Adrenal gland (tissue), 12 donors: ENCODE results near the gene ALX3. TPM values are rescaled to one million over a fixed set of nuclear protein-coding genes. Genes with fewer than 3 reads are reported as not detected.

Experiments used
- DNase-seq, 7 donors: peaks; one replicate each; pipeline ENCODE4 v3.0.0-alpha.2; 2019 to 2020
- H3K27ac ChIP-seq, 5 donors: fragments of 200-600 bp; sonication (generic) in 4 of 5; 1 replicate in 3 of 5; 2 replicates in 2 of 5; pipeline versions ENCODE4 v1.5.1 to v1.8.0; 2016 to 2020; ENCODE audit warnings: mild to moderate bottlenecking in 1 of 5
- H3K27me3 ChIP-seq: fragments of 200-600 bp; 2 replicates; pipeline ENCODE4 v1.8.0; 2021
- H3K36me3 ChIP-seq, 2 donors: fragments of 200-600 bp; replicated peaks in 1 of 2; 1 replicate in 1 of 2; 2 replicates in 1 of 2; pipeline versions ENCODE4 v1.5.1 to v1.8.0; 2018 to 2022
- H3K4me1 ChIP-seq, 2 donors: fragments of 200-600 bp; replicated peaks in 1 of 2; 1 replicate in 1 of 2; 2 replicates in 1 of 2; pipeline versions ENCODE4 v1.5.1 to v1.8.0; 2018 to 2021
- H3K4me3 ChIP-seq, 4 donors: fragments of 200-600 bp; sonication (generic) in 3 of 4; one replicate each; pipeline ENCODE4 v1.5.1; 2016 to 2018
- H3K9me3 ChIP-seq, 3 donors: fragments of 200-600 bp; sonication (generic) in 1 of 3; replicated peaks in 1 of 3; 1 replicate in 2 of 3; 2 replicates in 1 of 3; pipeline versions ENCODE4 v1.5.1 to v1.8.0; 2016 to 2021
- CTCF ChIP-seq, 6 experiments: fragments of 450-650 bp in 4 of 6; fragments of 200-600 bp in 2 of 6; sonication (generic) in 1 of 6; IDR thresholded peaks; 1 replicate in 5 of 6; 2 replicates in 1 of 6; pipeline versions ENCODE4 v1.5.1 to v1.8.0; 2016 to 2021; ENCODE audit warnings: antibody characterized with exemption in 6 of 6, mild to moderate bottlenecking in 2 of 6, moderate library complexity in 1 of 6
- POLR2A ChIP-seq, 2 donors: fragments of 450-650 bp; IDR thresholded peaks; one replicate each; pipeline ENCODE4 v1.6.1; 2017; ENCODE audit warnings: antibody characterized with exemption in 2 of 2, mild to moderate bottlenecking in 2 of 2, moderate library complexity in 1 of 2
- WGBS, 4 donors: extraction: QIAGEN DNeasy Blood & Tissue Kit in 2 of 4; methylation state at CpG; one replicate each; pipeline versions ENCODE4 v1.1.5 to v1.1.7; 2013 to 2017; 5-methylcytosine and 5-hydroxymethylcytosine counted together
- intact Hi-C, 2 donors: fragments of 100-400 bp; cut with DNase I; formaldehyde crosslinking; loops; one replicate each; pipeline versions ENCODE4 v1.14.1 to v1.15.0; 2022 to 2023
- polyA plus RNA-seq, 3 donors: library from polyadenylated mRNA; stranded (reverse); fragments of 200-250 nt in 2 of 3; fragments of 350-450 nt in 1 of 3; fragmentation: Illumina TruSeq in 1 of 3; extraction: RNeasy Lipid Tissue Mini Kit (QIAGEN cat#74804) in 1 of 3; gene quantifications; one replicate each; pipeline ENCODE4 v1.2.3, GENCODE V29; 2013 to 2014
- total RNA-seq, 9 donors: library from RNA; depleted of rRNA in 4 of 9; stranded (reverse); fragments of >200 nt in 4 of 9; fragments of 120-200 nt in 1 of 9; fragmentation: NEBNext Ultra II Directional in 1 of 9; extraction: Animal tissue kit (Norgen Biotek cat#: 25700) in 1 of 9; gene quantifications; one replicate each; pipeline versions ENCODE4 v1.1.0 to v1.2.4, GENCODE V29; 2013 to 2023
- donor health status: healthy with polysubstance abuse.
- donor health status: Bipolar disorder and iron deficiency.
- donor health status: DM: yes; HTN: yes; CAD: no.
- donor health status: DM: no; HTN: no; CAD: no.
- donor health status: DM: no; HTN: no; CAD: no.
- donor health status: DM: yes; HTN: yes; CAD: no.

ALX3 gene
- total and polyA plus RNA-seq, 12 donors: 0.07 to 0.17 TPM; not detected in 10

- whole genome bisulfite sequencing, 4 donors: 61 to 69% (median 64%) methylated on average over 6 to 7 of the region's 7 CpGs
- Histone ChIP-seq H3K36me3 (no peaks in the 10 kb centered on the region), H3K9me3 (no peaks in the 10 kb centered on the region), H3K27ac (peak overlapping the region in 1 of 5 donors; percentile 21), H3K4me3 (no peak overlapping the region), H3K27me3 (no peaks in the 10 kb centered on the region), H3K4me1 (no peaks in the 10 kb centered on the region)
- intact Hi-C loops: loop anchor here (5.0 kb wide), 2 partner anchors 51 to 56 kb away; no protein-coding TSS in a partner anchor
- TF ChIP-seq POLR2A (IDR thresholded peaks at IDR 0.05) (no peak), CTCF (IDR thresholded peaks at IDR 0.05) (no peak)
- DNase-seq: peak in 1 of 7 donors; percentile 71
These were observed 37.5 kb upstream of the ALX3 start for GRCh38 chr1:110107867-110108469.

- Histone ChIP-seq H3K27me3 (no peaks in the 10 kb centered on the region), H3K4me1 (no peaks in the 10 kb centered on the region), H3K9me3 (no peaks in the 10 kb centered on the region), H3K4me3 (no peak overlapping the region), H3K36me3 (no peaks in the 10 kb centered on the region), H3K27ac (no peak overlapping the region)
- peak; percentile 67 to 90 (median 78) for DNase-seq
- intact Hi-C loops: loop anchor here (5.0 kb wide), 2 partner anchors 49 to 54 kb away; no protein-coding TSS in a partner anchor
- TF ChIP-seq CTCF (IDR thresholded peaks at IDR 0.05) (peak; percentile 80 to 93 (median 91)), POLR2A (IDR thresholded peaks at IDR 0.05) (peak in 1 of 2 donors; percentile 8)
- 3 to 21% (median 15%) methylated on average over 3 to 8 of the region's 8 CpGs for WGBS, 4 donors
These were observed 35.8 kb upstream of the ALX3 start for GRCh38 chr1:110106013-110106941.

GRCh38 chr1:110102081-110102480, 31.6 kb upstream of the ALX3 start:
- Histone ChIP-seq H3K4me3 (no peak overlapping the region), H3K27me3 (no peaks in the 10 kb centered on the region), H3K36me3 (no peaks in the 10 kb centered on the region), H3K9me3 (no peaks in the 10 kb centered on the region), H3K4me1 (peaks cover 0 to 5% of the 10 kb centered on the region in 2 donors), H3K27ac (no peak overlapping the region)
- DNase-seq: no peak
- TF ChIP-seq CTCF (IDR thresholded peaks at IDR 0.05): no peak
- TF ChIP-seq POLR2A (IDR thresholded peaks at IDR 0.05): no peak
- 69 to 72% (median 70%) methylated on average over 4 to 7 of the region's 7 CpGs for WGBS, 4 donors
- intact Hi-C loops: loop anchor here in 1 of 2 donors (5.0 kb wide), 1 partner anchor 50 kb away; the partner anchor contains the start of gene SLC6A17

- DNase-seq: no peak
- Histone ChIP-seq H3K27me3 (no peaks in the 10 kb centered on the region), H3K4me1 (peaks cover 0 to 5% of the 10 kb centered on the region in 2 donors), H3K4me3 (no peak overlapping the region), H3K9me3 (no peaks in the 10 kb centered on the region), H3K36me3 (no peaks in the 10 kb centered on the region), H3K27ac (no peak overlapping the region)
- WGBS, 4 donors: 87 to 94% (median 91%) methylated on average over 2 of the region's 2 CpGs
- intact Hi-C loops: loop anchor here in 1 of 2 donors (5.0 kb wide), 1 partner anchor 52 kb away; the partner anchor contains the start of gene SLC6A17
- TF ChIP-seq CTCF (IDR thresholded peaks at IDR 0.05) (no peak), POLR2A (IDR thresholded peaks at IDR 0.05) (no peak)
These were observed 29.9 kb upstream of the ALX3 start for GRCh38 chr1:110100335-110100734.
